Activated T-cell treated with anti-CD3 and anti-CD28 coated beads, Interleukin-2, amount 50 U/mL, for 24 hours (primary cell): ENCODE results near the gene PLEKHG7.
"Not testable (repeated sequence)": the region's sequence is repeated elsewhere in the genome, so short reads cannot be mapped to it uniquely, and the experiment has no call there.

Experiments
- DNase-seq: peaks from one replicate; pipeline ENCODE4 v3.0.0-alpha.2; 2020
- H3K27ac Mint-ChIP-seq: 2 replicates; pipeline ENCODE4 v1.8.0; 2020; ENCODE audit warnings: mild to moderate bottlenecking, mixed read lengths
- H3K27me3 Mint-ChIP-seq: 2 replicates; pipeline ENCODE4 v1.8.0; 2020; ENCODE audit warnings: mixed read lengths
- H3K36me3 Mint-ChIP-seq: 2 replicates; pipeline ENCODE4 v1.8.0; 2020; ENCODE audit warnings: low read depth, mixed read lengths
- H3K4me1 Mint-ChIP-seq: 2 replicates; pipeline ENCODE4 v1.8.0; 2020; ENCODE audit warnings: low read depth, mixed read lengths
- H3K4me3 Mint-ChIP-seq: 2 replicates; pipeline ENCODE4 v1.8.0; 2020; ENCODE audit warnings: mild to moderate bottlenecking, moderate library complexity, mixed read lengths
- H3K9me3 Mint-ChIP-seq: 2 replicates; pipeline ENCODE4 v1.8.0; 2020; ENCODE audit warnings: mixed read lengths

Gene PLEKHG7

DNA sequence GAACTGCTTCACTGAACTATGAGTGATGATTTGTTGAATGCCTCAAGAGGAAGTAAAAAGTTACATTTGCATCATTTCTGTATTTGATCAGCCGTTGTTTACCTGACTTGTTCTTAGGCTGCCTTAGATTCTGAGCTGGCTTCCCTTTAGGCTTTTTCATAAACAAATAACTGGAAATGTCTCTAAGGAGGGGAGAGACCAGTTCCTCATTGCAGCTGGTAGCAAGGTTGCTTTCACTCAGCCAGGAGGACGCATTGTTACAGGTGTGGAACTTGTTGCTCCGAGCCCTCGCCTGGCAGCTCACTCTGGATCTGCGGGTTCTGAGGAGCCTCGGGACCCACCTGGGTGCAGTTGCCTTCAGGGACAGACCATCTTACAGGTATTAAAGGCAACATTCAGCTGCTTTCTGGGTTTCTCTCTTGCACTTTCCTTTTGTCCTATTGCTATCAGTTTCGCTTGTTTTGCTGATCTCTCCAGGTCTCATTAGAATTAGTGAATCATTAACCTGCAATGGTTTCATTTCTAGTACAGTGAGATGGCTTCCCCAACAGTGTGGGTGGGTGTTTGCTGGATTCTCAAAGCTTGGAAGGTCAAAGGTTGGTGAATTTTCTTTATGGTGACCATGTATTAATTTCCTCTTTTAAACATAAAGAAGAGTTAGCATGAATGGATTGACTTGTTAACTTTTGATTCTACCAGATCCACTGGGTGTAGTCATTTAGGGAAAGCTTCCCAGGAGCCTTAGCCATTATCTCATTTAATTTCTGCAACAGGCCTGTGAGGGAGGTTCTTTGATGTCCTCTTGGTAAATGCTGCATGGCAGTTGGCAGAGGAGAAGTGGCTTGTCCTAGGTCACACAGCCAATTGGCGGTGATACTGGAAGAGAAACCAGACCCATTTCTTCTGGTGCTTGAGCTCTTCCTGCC lies at the start of gene PLEKHG7:
Gene PLEKHG7, plus strand, starts transcription at position 236 of the 926 bp plus-strand sequence. CDS start 3,643 bp downstream, outside the sequence.
- H3K36me3 Mint-ChIP-seq, result no peaks in the 10 kb centered on the region
- no peak for DNase-seq
- H3K27ac Mint-ChIP-seq, result no peak within 1 kb of the TSS
- no peaks in the 10 kb centered on the region for H3K27me3 Mint-ChIP-seq
- H3K9me3 Mint-ChIP-seq, result peaks cover under 1% of the 10 kb centered on the region
- no peak within 1 kb of the TSS for H3K4me3 Mint-ChIP-seq
- H3K4me1 Mint-ChIP-seq, result peaks cover 12% of the 10 kb centered on the region

DNA sequence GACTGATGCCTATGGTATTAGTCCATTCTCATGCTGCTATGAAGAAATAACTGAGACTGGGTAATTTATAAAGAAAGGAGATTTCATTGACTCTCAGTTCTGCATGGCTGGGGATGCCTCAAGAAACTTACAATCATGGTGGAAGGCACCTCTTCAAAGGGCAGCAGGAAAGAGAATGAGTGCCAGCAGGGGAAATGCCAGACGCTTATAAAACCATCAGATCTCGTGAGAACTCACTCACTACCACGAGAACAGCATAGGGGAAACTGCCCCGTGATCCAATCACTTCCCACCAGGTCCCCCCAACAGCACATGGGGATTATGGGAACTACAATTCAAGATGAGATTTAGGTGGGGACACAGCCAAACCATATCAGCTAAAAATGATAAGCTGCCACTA lies 48.5 kb upstream of the PLEKHG7 start:
- not testable (repeated sequence) for DNase-seq, H3K4me3 Mint-ChIP-seq, H3K27me3 Mint-ChIP-seq, H3K27ac Mint-ChIP-seq, H3K4me1 Mint-ChIP-seq, H3K9me3 Mint-ChIP-seq, H3K36me3 Mint-ChIP-seq

DNA sequence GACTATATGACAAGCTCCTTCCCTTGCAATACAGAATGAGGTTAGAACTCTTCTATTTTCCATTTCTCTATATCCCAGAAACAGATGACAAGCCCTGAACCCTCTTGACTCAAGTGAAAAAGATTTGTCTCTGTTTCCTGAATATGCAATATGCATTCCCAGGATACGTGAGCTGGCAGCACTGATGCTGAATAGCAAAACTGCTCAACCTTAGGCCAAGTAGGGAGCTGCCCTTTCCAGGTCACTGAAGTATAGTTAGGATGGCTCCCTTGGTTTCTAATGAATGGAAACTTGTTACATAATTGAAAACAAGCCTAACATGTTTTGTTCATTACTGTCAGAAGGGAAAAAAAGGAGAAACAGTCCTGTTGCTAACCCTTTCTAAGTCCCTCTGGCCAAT lies 47.9 kb upstream of the PLEKHG7 start:
- H3K36me3 Mint-ChIP-seq, result no peaks in the 10 kb centered on the region
- H3K4me3 Mint-ChIP-seq, result no peak overlapping the region
- H3K4me1 Mint-ChIP-seq, result peaks cover 3% of the 10 kb centered on the region
- H3K27ac Mint-ChIP-seq, result no peak overlapping the region
- H3K27me3 Mint-ChIP-seq, result no peaks in the 10 kb centered on the region
- DNase-seq, result no peak
- H3K9me3 Mint-ChIP-seq, result no peaks in the 10 kb centered on the region

DNA sequence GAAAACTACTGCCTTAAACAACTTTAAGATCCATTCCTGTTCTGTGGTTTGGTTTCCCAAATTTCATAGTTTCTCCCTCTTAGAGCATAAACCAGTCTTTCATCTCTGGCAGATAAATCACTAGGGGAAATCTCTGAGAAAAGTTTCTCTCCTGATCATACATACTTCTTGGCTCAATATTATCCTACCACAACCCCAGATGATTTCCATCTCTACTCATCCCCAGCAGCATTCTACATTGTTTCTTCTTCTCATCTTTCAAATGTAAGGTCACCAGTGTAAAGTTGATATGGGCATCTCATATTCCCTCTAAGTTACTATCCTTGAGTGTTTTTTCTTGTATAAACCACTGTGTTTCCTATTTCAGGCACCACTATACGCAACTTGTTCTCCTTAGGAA lies 45.9 kb upstream of the PLEKHG7 start:
- Mint-ChIP-seq H3K27me3 (no peaks in the 10 kb centered on the region), H3K4me1 (no peaks in the 10 kb centered on the region), H3K4me3 (no peak overlapping the region), H3K36me3 (no peaks in the 10 kb centered on the region), H3K27ac (no peak overlapping the region), H3K9me3 (no peaks in the 10 kb centered on the region)
- DNase-seq, result no peak

GRCh38 chr12:92657770-92658169 lies 45.0 kb upstream of the PLEKHG7 start:
- no peaks in the 10 kb centered on the region for H3K9me3 Mint-ChIP-seq
- no peak for DNase-seq
- no peaks in the 10 kb centered on the region for H3K36me3 Mint-ChIP-seq
- no peaks in the 10 kb centered on the region for H3K4me1 Mint-ChIP-seq
- H3K4me3 Mint-ChIP-seq, result no peak overlapping the region
- no peaks in the 10 kb centered on the region for H3K27me3 Mint-ChIP-seq
- no peak overlapping the region for H3K27ac Mint-ChIP-seq

DNA sequence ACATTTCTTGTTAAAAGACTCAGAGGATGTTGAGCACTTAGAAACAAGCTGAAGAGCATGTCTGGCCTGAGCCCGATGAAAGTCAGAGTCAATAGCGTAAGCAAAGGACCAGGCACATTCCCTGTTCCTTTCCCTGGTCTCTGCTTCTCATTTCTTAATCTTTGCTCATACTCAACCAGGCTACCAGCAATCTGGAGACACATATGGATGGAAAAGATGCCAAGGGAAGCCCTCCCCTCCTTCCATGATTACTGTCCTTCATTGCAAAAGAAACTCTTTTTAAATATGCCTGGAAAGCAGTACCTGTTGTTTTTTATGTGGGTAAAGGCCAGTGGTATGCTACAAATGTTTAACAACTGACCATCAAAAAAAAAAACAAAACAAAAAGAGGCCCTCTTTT lies 44.2 kb upstream of the PLEKHG7 start:
- no peak overlapping the region for H3K27ac Mint-ChIP-seq

DNA sequence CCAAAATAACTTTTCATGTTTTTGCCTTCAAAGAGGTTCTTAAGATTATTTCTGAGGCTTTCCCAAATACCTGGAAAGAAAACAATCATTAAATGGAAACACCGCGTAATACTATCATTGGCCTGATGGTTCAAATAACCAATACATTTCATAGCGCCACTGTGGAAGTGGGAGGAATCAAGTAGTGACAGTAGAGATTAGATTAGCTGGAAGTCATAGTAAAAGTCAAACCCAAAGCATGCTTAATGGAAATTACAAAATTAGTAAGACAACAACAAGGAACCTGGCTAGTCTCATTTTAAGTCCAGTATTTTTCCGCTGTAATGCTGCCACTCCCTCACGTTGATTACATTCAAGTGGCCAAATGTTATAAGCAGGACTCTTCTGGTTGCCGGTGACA lies 41.5 kb upstream of the PLEKHG7 start:
- Mint-ChIP-seq H3K36me3 (no peaks in the 10 kb centered on the region), H3K27me3 (no peaks in the 10 kb centered on the region)
- DNase-seq, result no peak

More for the DNA sequence above, 44.2 kb upstream of the PLEKHG7 start:
- Mint-ChIP-seq H3K36me3 (no peaks in the 10 kb centered on the region), H3K4me3 (no peak overlapping the region), H3K27me3 (no peaks in the 10 kb centered on the region), H3K4me1 (no peaks in the 10 kb centered on the region), H3K9me3 (no peaks in the 10 kb centered on the region)
- DNase-seq, result no peak

GRCh38 chr12:92665496-92665895 lies 37.3 kb upstream of the PLEKHG7 start:
- Mint-ChIP-seq H3K9me3 (no peaks in the 10 kb centered on the region), H3K36me3 (no peaks in the 10 kb centered on the region), H3K27ac (no peak overlapping the region), H3K4me1 (no peaks in the 10 kb centered on the region), H3K27me3 (peaks cover 3% of the 10 kb centered on the region), H3K4me3 (no peak overlapping the region)
- no peak for DNase-seq

More for the DNA sequence above, 41.5 kb upstream of the PLEKHG7 start:
- no peak overlapping the region for H3K27ac Mint-ChIP-seq
- H3K9me3 Mint-ChIP-seq, result no peaks in the 10 kb centered on the region
- no peak overlapping the region for H3K4me3 Mint-ChIP-seq
- no peaks in the 10 kb centered on the region for H3K4me1 Mint-ChIP-seq

GRCh38 chr12:92668739-92669138 lies 34.0 kb upstream of the PLEKHG7 start:
- Mint-ChIP-seq H3K4me1 (no peaks in the 10 kb centered on the region), H3K4me3 (no peak overlapping the region), H3K36me3 (no peaks in the 10 kb centered on the region), H3K9me3 (no peaks in the 10 kb centered on the region), H3K27me3 (peaks cover 6% of the 10 kb centered on the region), H3K27ac (no peak overlapping the region)
- DNase-seq, result no peak

GRCh38 chr12:92671524-92671923 lies 31.3 kb upstream of the PLEKHG7 start:
- not testable (repeated sequence) for H3K4me3 Mint-ChIP-seq, H3K27ac Mint-ChIP-seq, H3K27me3 Mint-ChIP-seq, H3K4me1 Mint-ChIP-seq, H3K36me3 Mint-ChIP-seq, DNase-seq, H3K9me3 Mint-ChIP-seq

GRCh38 chr12:92673756-92674155 lies 29.0 kb upstream of the PLEKHG7 start:
- Mint-ChIP-seq H3K4me1 (peaks cover 7% of the 10 kb centered on the region), H3K27me3 (peaks cover 6% of the 10 kb centered on the region), H3K4me3 (no peak overlapping the region), H3K9me3 (no peaks in the 10 kb centered on the region), H3K27ac (no peak overlapping the region), H3K36me3 (no peaks in the 10 kb centered on the region)
- no peak for DNase-seq

- no peaks in the 10 kb centered on the region for H3K9me3 Mint-ChIP-seq
- H3K4me1 Mint-ChIP-seq, result peaks cover 7% of the 10 kb centered on the region
- no peak for DNase-seq
- H3K27ac Mint-ChIP-seq, result no peak overlapping the region
- H3K36me3 Mint-ChIP-seq, result no peaks in the 10 kb centered on the region
- no peak overlapping the region for H3K4me3 Mint-ChIP-seq
- H3K27me3 Mint-ChIP-seq, result peaks cover 6% of the 10 kb centered on the region
Measured at GRCh38 chr12:92674500-92674899, 28.3 kb upstream of the PLEKHG7 start.

DNA sequence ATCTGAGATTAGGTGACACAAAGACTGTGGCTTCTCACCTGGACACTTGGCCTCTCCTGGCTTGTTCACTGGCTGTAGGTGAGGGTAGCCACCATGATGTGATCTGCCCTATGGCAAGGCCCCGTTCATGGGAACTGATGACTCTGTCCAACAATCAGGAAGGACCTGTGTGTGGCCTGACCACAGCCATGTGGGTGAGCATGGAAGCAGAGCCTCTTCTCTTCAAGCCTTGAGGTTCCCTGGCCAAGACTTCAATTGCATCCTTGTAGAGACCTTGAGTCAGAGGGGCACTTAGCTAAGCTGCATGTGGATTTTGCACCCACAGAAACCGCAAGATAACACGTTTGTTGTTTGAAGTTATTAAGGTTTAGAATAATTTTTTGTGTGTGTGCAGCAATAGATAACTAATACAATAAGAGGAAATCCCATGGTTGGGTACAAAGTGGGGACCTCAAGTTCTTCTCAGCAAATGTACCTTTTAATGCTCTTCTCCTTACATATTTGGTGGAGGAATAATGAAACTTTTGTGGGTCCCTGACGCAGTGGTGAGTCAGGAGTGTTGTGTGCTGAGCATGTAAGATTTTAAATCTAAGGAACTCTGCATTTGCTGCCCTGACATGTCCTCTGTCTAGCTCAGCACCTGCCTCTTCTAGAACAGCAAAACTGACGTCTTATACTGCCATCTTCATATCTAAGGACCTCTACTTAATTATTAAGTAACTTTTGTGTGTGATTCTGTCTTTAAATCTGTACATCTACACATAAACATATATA lies 27.5 kb upstream of the PLEKHG7 start:
- no peak overlapping the region for H3K27ac Mint-ChIP-seq
- no peaks in the 10 kb centered on the region for H3K36me3 Mint-ChIP-seq
- DNase-seq, result no peak
- no peaks in the 10 kb centered on the region for H3K9me3 Mint-ChIP-seq
- peaks cover 4% of the 10 kb centered on the region for H3K27me3 Mint-ChIP-seq
- H3K4me1 Mint-ChIP-seq, result peaks cover 7% of the 10 kb centered on the region
- no peak overlapping the region for H3K4me3 Mint-ChIP-seq

DNA sequence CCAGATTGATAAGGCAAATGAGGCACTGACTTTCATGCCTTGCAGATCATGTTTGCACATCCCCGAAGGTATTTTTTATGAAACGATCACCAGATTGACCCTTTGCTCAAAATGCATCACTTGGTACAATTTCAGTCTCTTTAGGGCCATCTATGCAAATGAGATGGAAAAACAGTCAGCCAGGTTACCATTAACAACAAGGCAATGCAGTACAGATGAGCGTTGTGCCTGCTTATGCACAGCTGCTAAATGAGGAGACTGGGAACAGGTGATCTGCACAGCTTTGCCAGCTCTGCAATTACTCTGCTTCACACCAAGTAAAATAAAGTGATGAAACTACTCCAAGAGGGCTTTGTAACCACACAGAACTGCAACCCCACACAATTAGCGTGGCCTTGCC lies 26.1 kb upstream of the PLEKHG7 start:
- H3K9me3 Mint-ChIP-seq, result no peaks in the 10 kb centered on the region
- no peaks in the 10 kb centered on the region for H3K36me3 Mint-ChIP-seq
- no peaks in the 10 kb centered on the region for H3K27me3 Mint-ChIP-seq
- H3K4me1 Mint-ChIP-seq, result peaks cover 7% of the 10 kb centered on the region
- DNase-seq, result no peak
- no peak overlapping the region for H3K27ac Mint-ChIP-seq
- no peak overlapping the region for H3K4me3 Mint-ChIP-seq

DNA sequence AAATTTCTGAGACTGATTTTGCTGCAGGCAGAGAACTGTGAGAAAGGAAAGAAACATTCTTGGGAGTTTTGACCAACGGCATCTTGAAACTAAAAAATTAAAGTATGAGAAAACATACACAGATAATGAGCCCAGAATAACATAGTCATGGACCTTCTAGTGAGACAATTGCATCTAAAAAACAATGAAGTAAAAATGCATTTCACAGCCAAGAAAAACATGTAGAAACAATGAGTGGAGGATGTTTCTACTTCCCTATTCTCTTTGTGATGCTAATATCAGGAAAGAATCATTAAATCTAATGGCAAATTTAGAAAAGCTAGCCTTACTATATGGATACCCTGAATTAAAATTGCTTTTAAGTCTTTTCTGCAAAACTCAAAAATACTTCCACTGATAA lies 12.2 kb upstream of the PLEKHG7 start:
- Mint-ChIP-seq H3K4me3 (no peak overlapping the region), H3K9me3 (peaks cover 2% of the 10 kb centered on the region), H3K36me3 (no peaks in the 10 kb centered on the region), H3K27ac (no peak overlapping the region), H3K4me1 (no peaks in the 10 kb centered on the region), H3K27me3 (peaks cover 13% of the 10 kb centered on the region)
- no peak for DNase-seq
